ENCODE data around the gene PLCH1.

PLCH1 gene

GRCh38 chr3:155603302-155603701, 141.6 kb downstream of the PLCH1 start:
- DNase-seq, result no peak

DNA sequence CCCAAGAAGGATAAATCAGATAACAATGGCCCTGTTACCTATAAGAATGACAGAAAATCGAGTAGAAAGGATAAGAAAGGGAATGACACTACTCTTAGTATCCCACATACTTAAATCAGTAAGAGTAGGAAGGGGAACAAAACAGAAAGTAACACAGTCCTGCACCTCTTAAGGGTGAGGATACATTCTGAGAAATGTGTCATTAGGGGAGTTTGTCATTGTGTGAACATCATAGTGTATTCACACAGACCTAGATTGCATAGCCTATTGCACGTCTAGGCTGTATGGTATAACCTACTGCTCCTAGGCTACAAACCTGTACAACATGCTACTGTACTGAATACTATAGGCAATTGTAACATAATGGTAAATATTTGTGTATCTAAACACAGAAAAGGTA, 142.6 kb downstream of the PLCH1 start:
- DNase-seq, result no peak

DNA sequence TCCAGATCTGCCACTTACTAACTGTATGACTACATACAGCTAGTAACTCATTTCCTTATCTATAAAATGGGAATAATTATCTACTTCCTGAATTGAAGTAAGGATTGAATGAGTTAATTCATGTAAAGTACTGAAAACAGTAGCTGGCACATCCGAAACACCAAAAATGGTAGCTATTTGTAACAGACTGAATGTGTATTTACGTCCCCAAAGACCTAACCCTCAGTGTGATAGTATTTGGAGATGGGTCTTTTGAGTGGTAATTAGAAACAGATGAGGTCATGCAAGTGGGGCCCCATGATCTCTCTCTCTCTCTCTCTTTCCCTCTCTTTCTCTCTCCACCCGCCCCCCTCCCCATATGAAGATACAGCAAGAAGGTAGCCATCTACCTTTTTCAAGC, 146.2 kb downstream of the PLCH1 start:
- DNase-seq, result no peak

DNA sequence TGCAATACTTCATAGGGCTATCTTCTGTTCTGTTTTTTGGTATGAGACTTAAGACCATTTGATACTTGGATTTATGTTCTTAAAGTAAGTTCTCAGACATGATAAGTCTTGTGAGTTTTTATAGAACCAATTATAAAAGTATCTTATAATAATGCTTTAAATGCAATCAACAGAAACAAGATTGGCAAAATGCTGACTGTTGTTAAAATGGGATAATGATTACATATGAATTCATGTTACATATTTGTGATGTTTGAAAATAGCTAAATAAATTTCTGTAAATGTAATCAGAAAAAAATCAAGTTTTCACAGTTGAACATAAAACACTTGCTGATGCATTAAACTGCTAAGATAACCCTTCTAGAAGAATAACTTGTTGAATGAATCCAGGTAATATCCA, 148.3 kb downstream of the PLCH1 start:
- no peak for DNase-seq

- no peak for DNase-seq
Measured at GRCh38 chr3:155595371-155595770, 149.5 kb downstream of the PLCH1 start.

- DNase-seq, result no peak
Measured at GRCh38 chr3:155594526-155595187, 150.2 kb downstream of the PLCH1 start.

GRCh38 chr3:155587581-155587980, 157.3 kb downstream of the PLCH1 start:
- no peak for DNase-seq

- DNase-seq, result no peak
Measured at GRCh38 chr3:155585384-155585783, 159.5 kb downstream of the PLCH1 start.

DNA sequence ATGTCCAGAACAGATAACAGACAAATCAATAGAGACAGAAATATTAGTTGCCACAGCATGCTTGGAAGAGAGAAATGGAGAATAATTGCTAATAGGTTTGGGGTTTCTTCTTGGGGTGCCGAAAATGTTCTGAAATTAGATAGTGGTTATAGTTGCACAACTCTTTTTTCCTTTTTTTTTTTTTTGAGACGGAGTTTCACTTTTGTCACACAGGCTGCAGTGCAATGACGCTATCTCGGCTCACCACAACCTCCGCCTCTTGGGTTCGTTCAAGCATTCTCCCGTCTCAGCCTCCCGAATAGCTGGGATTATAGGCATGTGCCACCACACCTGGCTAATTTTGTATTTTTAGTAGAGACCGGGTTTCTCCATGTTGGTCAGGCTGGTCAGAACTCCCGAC, 163.3 kb downstream of the PLCH1 start:
- DNase-seq, result no peak

DNA sequence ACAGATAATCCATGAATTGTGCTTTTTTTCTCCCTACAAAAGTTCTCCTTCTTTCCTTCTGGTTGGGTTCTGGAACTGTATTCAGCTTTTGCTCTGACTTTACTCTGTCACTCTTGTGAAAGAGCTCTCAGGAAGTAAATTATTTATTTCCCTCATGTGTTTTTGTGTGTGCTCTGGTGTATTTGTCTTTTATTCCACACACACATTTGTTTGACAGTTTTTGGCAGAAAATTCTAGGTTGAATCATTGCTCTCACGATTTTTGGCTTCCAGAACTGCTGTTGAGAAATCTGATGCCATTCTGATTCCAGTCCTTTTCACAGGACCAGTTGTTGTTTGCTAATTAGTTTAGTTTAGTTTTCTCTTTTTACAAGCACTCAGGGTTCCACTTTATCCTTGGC, 172.8 kb downstream of the PLCH1 start:
- DNase-seq, result no peak

DNA sequence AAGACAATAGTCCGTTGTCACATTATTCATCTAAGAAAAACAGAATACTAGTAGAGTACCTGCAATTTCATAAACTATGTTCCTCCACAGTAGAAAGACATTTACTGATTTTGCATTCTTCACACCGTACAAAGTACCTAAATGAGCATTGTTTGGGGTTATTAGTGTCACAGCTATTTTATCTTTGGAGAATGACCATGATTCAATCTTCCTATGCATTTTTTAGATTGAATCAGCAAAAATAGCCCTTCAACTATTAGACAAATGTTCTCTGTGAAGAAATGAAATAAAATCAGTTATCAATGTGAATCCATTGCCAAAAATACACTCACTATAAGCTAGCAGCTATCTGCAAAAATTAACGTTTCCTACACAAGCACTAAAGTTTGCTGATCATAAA, 176.6 kb downstream of the PLCH1 start:
- no peak for DNase-seq

DNA sequence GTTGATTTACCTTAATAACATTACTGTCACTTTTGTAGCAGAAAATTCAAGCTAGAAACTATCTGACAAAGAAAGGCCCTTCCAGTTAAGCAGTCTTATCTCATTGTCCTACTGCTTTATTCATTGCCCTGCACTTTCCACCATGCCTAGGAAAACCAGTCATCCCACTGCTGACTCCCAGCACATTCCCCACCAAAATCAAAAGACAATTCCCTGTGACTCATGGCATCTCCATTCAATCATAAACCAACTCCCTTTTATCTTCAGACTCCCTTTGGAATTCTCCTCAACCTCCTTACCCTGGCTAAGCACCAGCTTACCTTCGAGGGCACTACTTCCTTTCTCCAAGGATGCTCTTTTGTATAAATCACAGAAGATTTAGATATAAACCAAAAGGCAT, 184.3 kb downstream of the PLCH1 start:
- DNase-seq, result no peak

- no peak for DNase-seq
Measured at GRCh38 chr3:155560135-155560534, 184.7 kb downstream of the PLCH1 start.

- DNase-seq, result no peak
Measured at GRCh38 chr3:155556531-155556930, 188.3 kb downstream of the PLCH1 start.

DNA sequence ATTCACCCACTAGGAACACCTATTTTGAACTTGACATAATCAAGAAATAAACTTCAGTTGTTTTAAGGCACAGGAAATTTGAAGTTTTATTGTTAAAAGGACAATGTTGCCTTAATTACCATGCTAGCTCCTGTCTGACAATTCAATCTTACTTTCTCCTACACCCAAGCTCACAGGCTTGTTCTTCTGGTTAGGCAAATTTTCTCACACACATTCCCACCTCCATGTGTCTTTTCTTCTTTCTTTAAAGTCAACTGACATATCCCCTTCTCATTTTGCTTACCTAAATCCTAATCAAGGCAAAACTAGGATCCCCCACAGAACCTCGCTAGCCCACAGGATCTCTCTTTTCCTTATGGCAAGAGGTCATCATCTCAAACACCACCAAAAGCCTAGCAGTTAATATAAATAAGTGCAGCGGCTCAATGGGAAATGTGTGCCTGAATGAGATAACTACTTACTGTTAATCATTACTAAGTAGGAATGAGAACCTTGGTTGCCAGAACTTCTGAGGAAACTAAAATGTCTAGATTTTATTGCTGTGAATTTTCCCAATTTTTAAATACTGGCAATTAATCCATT, 189.3 kb downstream of the PLCH1 start:
- DNase-seq, result no peak

GRCh38 chr3:155554777-155555451, 190.0 kb downstream of the PLCH1 start:
- DNase-seq, result no peak

DNA sequence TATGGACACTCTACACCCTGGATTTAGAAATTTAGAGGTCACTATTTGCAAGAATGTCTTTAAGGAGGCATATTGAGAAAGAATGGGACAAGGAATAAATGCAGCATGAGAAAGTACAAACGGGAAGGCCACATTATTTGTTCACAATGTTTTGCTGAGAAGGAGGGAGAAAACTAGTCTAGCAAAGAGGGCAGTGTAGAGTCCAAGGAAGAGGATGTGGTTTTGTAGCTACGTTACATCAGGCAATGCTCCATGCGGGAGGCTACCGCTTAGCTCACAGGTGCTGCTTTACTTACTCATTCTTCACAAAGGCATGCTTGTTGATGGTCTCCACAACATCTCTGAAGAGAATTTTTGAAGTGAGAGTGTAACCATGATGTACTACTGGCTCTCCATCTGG, 191.1 kb downstream of the PLCH1 start:
- no peak for DNase-seq

- no peak for DNase-seq
Measured at GRCh38 chr3:155553326-155553725, 191.5 kb downstream of the PLCH1 start.

- no peak for DNase-seq
Measured at GRCh38 chr3:155550391-155550790, 194.5 kb downstream of the PLCH1 start.

DNA sequence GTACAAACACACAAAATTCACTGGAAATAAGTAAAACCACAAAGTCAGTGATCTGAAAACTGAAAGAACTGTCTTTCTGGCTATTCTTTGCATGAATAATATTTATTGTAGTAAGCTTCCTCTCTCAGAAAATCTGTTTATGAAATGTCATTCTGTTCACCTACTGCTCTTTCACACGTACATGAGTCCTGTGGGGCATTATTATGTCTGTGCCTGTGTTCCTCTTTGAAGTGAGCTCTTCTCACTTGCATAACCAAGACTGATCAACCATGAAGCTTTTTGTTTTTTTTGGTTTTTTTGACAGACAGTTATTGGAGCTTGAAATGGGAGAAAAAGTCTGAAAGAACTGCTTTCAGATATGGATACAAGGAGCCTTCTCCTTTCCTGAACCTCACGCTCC, 195.8 kb downstream of the PLCH1 start:
- no peak for DNase-seq

DNA sequence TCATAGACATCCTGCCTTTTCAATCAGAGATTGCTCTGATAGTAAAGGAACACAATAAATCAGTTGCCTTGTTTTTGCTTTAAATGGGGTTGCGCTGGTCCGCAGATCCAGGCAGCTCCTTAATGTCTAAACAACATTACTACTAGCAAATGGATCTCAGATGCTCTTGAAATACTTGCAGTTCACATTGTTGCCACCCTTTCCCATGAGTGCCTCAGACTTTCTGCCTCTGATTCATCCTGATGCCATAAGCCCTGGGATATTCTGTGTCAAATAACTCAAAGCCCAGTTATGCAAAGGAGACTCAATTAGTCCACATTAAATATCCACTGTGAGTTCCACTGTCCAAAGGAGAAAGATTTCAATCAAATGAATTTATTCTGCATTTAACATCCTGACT, 196.7 kb downstream of the PLCH1 start:
- DNase-seq, result no peak

- no peak for DNase-seq
Measured at GRCh38 chr3:155535098-155535497, 209.8 kb downstream of the PLCH1 start.

DNA sequence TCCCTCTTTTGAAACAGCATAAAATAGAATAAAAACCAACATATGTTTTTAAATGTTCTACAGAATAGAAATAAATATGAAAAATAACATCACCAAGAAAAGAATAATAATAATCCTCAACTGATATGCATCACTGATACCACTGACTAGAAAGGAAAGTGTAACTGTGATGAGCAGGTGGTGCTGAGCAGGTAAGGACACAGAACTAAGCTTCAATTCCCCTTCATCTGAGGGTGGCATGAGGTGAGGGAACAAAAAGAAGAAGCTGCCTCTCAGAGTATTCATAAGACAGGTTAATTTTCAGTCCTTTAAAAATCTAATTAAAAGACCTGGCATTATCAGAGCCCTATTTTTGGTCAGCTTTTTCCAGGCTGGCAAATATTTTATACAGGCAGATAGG, 216.3 kb downstream of the PLCH1 start:
- no peak for DNase-seq

- no peak for DNase-seq
Measured at GRCh38 chr3:155525324-155525833, 219.5 kb downstream of the PLCH1 start.

Data from retina (tissue), 1 donor.